Measurements from ENCODE around the gene PDCD6IP. TPM values are rescaled to one million over a fixed set of nuclear protein-coding genes. Genes with fewer than 3 reads are reported as not detected.

PDCD6IP gene
- total RNA-seq, 2 experiments from 2014 or later, result 163 to 168 TPM

DNA sequence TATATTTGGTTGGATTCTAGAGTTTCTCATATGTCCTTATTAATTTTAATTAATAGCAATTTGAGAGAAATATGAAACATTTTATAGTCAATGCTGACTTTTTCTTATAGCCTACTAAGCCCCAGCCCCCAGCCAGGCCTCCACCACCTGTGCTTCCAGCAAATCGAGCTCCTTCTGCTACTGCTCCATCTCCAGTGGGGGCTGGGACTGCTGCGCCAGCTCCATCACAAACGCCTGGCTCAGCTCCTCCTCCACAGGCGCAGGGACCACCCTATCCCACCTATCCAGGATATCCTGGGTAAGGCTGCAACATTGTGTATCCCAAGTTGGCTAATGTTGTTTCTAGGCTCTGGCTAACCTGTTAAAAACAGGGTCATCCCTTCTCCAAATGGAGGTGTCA lies 66.7 kb downstream of the PDCD6IP start:
- peaks cover 8% of the 10 kb centered on the region for H3K4me1 Mint-ChIP-seq (ENCODE audit: low read depth)
- intact Hi-C loops (cut with micrococcal nuclease), result no loop called here
- CTCF ChIA-PET, result no interaction called here
- POLR2A ChIA-PET, result no interaction called here
- H3K9me3 Mint-ChIP-seq, result no peaks in the 10 kb centered on the region
- H3K27me3 Mint-ChIP-seq, result no peaks in the 10 kb centered on the region
- no peak overlapping the region for H3K4me3 Mint-ChIP-seq
- no peak overlapping the region for H3K27ac Mint-ChIP-seq
- H3K36me3 Mint-ChIP-seq, result peaks cover 17% of the 10 kb centered on the region
- DNase-seq, result no peak

- H3K4me1 Mint-ChIP-seq (ENCODE audit: low read depth), result peaks cover 8% of the 10 kb centered on the region
- ChIA-PET POLR2A (no interaction called here), CTCF (interaction anchor here (1.2 kb wide), 1 partner anchor 15 kb away, joined by 4 read pairs; no protein-coding TSS in a partner anchor)
- peak; percentile 28 for DNase-seq
- H3K36me3 Mint-ChIP-seq, result peaks cover 14% of the 10 kb centered on the region
- no peaks in the 10 kb centered on the region for H3K27me3 Mint-ChIP-seq
- no peak overlapping the region for H3K27ac Mint-ChIP-seq
- H3K9me3 Mint-ChIP-seq, result no peaks in the 10 kb centered on the region
- intact Hi-C loops (cut with micrococcal nuclease), result no loop called here
- no peak overlapping the region for H3K4me3 Mint-ChIP-seq
These were observed 69.9 kb downstream of the PDCD6IP start for GRCh38 chr3:33868309-33868708.

GRCh38 chr3:33869977-33870376 lies 71.5 kb downstream of the PDCD6IP start:
- ChIA-PET CTCF (no interaction called here), POLR2A (no interaction called here)
- Mint-ChIP-seq H3K36me3 (peaks cover 9% of the 10 kb centered on the region), H3K27me3 (no peaks in the 10 kb centered on the region), H3K4me3 (no peak overlapping the region), H3K9me3 (no peaks in the 10 kb centered on the region), H3K4me1 (ENCODE audit: low read depth) (peaks cover 8% of the 10 kb centered on the region), H3K27ac (no peak overlapping the region)
- intact Hi-C loops (cut with micrococcal nuclease), result no loop called here
- DNase-seq, result no peak

GRCh38 chr3:33874815-33875214 lies 76.4 kb downstream of the PDCD6IP start:
- POLR2A ChIA-PET, result no interaction called here
- Mint-ChIP-seq H3K4me3 (no peak overlapping the region), H3K27me3 (no peaks in the 10 kb centered on the region), H3K4me1 (ENCODE audit: low read depth) (no peaks in the 10 kb centered on the region), H3K9me3 (no peaks in the 10 kb centered on the region), H3K36me3 (peaks cover 6% of the 10 kb centered on the region), H3K27ac (no peak overlapping the region)
- CTCF ChIA-PET, result interaction anchor here (2.8 kb wide), 1 partner anchor 9 kb away, joined by 14 read pairs; no protein-coding TSS in a partner anchor
- intact Hi-C loops (cut with micrococcal nuclease), result no loop called here
- DNase-seq, result no peak

DNA sequence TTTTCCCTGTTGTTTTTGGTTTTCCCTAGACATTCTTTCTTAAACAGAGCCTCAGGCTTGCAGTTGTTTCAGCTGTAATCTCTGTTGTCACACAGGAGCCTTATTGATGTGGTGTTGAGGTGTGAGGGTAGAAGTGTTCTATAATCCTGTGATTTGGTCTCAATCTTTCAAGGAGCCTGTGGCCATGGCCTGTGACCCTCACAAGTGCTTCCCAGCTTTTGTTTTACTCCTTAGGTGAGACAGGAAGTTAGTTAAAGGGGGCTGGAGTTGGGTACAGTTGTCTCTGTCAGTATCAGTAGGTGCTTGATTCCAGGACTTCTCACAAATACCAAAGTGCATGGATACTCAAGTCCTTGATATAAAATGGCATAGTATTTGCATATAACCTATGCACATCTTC lies 77.2 kb downstream of the PDCD6IP start:
- CTCF ChIA-PET, result interaction anchor here (2.8 kb wide), 1 partner anchor 8 kb away, joined by 14 read pairs; no protein-coding TSS in a partner anchor
- Mint-ChIP-seq H3K4me1 (ENCODE audit: low read depth) (no peaks in the 10 kb centered on the region), H3K36me3 (peaks cover 4% of the 10 kb centered on the region), H3K27ac (no peak overlapping the region), H3K9me3 (no peaks in the 10 kb centered on the region), H3K4me3 (no peak overlapping the region), H3K27me3 (no peaks in the 10 kb centered on the region)
- intact Hi-C loops (cut with micrococcal nuclease), result no loop called here
- no peak for DNase-seq
- POLR2A ChIA-PET, result no interaction called here

DNA sequence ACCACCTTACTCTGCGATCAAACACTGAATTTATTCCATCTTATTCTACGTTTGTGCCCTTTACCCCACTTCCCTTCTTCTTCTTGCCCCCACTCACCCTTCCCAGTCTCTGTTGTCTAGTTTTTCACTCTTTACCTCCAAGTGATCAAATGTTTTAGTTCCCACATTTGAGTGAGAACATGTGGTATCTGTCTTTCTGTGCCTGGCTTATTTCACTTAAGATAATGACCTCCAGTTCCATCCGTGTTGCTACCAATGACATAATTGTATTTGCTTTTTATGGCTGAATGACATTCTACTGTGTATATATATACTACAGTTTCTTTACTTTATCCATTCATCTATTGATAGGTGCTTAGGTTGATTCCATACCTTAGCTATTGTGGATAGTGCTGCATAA lies 78.8 kb downstream of the PDCD6IP start:
- CTCF ChIA-PET, result no interaction called here
- intact Hi-C loops (cut with micrococcal nuclease), result no loop called here
- Mint-ChIP-seq H3K27me3 (no peaks in the 10 kb centered on the region), H3K4me3 (no peak overlapping the region), H3K4me1 (ENCODE audit: low read depth) (no peaks in the 10 kb centered on the region), H3K36me3 (peaks cover 4% of the 10 kb centered on the region), H3K9me3 (no peaks in the 10 kb centered on the region), H3K27ac (no peak overlapping the region)
- no peak for DNase-seq
- POLR2A ChIA-PET, result no interaction called here

- no peaks in the 10 kb centered on the region for H3K9me3 Mint-ChIP-seq
- no peak overlapping the region for H3K27ac Mint-ChIP-seq
- H3K36me3 Mint-ChIP-seq, result no peaks in the 10 kb centered on the region
- ChIA-PET POLR2A (no interaction called here), CTCF (no interaction called here)
- no peak overlapping the region for H3K4me3 Mint-ChIP-seq
- peaks cover 4% of the 10 kb centered on the region for H3K4me1 Mint-ChIP-seq (ENCODE audit: low read depth)
- no peaks in the 10 kb centered on the region for H3K27me3 Mint-ChIP-seq
- DNase-seq, result no peak
- intact Hi-C loops (cut with micrococcal nuclease), result no loop called here
These were observed 81.1 kb downstream of the PDCD6IP start for GRCh38 chr3:33879540-33879939.

GRCh38 chr3:33881156-33882064 lies 83.0 kb downstream of the PDCD6IP start:
- Mint-ChIP-seq H3K27me3 (no peaks in the 10 kb centered on the region), H3K4me3 (no peak overlapping the region), H3K4me1 (ENCODE audit: low read depth) (peaks cover 4% of the 10 kb centered on the region), H3K9me3 (no peaks in the 10 kb centered on the region), H3K27ac (no peak overlapping the region), H3K36me3 (no peaks in the 10 kb centered on the region)
- no peak for DNase-seq
- intact Hi-C loops (cut with micrococcal nuclease), result loop anchor here (10.0 kb wide), 1 partner anchor 133 kb away; no protein-coding TSS in a partner anchor
- ChIA-PET CTCF (interaction anchor here (1.1 to 1.3 kb wide), 2 partner anchors 134 to 803 kb away, joined by 3 to 4 read pairs; no protein-coding TSS in a partner anchor), POLR2A (no interaction called here)

- H3K4me1 Mint-ChIP-seq (ENCODE audit: low read depth), result peaks cover 4% of the 10 kb centered on the region
- no peaks in the 10 kb centered on the region for H3K36me3 Mint-ChIP-seq
- CTCF ChIA-PET, result interaction anchor here (0.9 to 2.7 kb wide), 8 partner anchors 8 to 802 kb away, joined by 3 to 31 read pairs (median 7); no protein-coding TSS in a partner anchor
- no peak overlapping the region for H3K27ac Mint-ChIP-seq
- H3K4me3 Mint-ChIP-seq, result no peak overlapping the region
- no peaks in the 10 kb centered on the region for H3K27me3 Mint-ChIP-seq
- POLR2A ChIA-PET, result no interaction called here
- no peaks in the 10 kb centered on the region for H3K9me3 Mint-ChIP-seq
- intact Hi-C loops (cut with micrococcal nuclease), result loop anchor here (10.0 kb wide), 1 partner anchor 133 kb away; no protein-coding TSS in a partner anchor
- no peak for DNase-seq
These were observed 83.9 kb downstream of the PDCD6IP start for GRCh38 chr3:33882296-33882695.

GRCh38 chr3:33883538-33883950 lies 85.1 kb downstream of the PDCD6IP start:
- Mint-ChIP-seq H3K36me3 (no peaks in the 10 kb centered on the region), H3K27me3 (no peaks in the 10 kb centered on the region), H3K4me3 (no peak overlapping the region), H3K4me1 (ENCODE audit: low read depth) (peaks cover 4% of the 10 kb centered on the region), H3K9me3 (no peaks in the 10 kb centered on the region), H3K27ac (no peak overlapping the region)
- POLR2A ChIA-PET, result interaction anchor here (1.1 kb wide), 1 partner anchor 12 kb away, joined by 5 read pairs; no protein-coding TSS in a partner anchor
- DNase-seq, result no peak
- intact Hi-C loops (cut with micrococcal nuclease), result loop anchor here (1.0 to 10.0 kb wide), 2 partner anchors 131 to 801 kb away; no protein-coding TSS in a partner anchor
- CTCF ChIA-PET, result interaction anchor here (0.6 to 2.7 kb wide), 19 partner anchors 9 to 805 kb away, joined by 3 to 31 read pairs (median 4); no protein-coding TSS in a partner anchor

- intact Hi-C loops (cut with micrococcal nuclease), result loop anchor here (1.0 to 10.0 kb wide), 2 partner anchors 131 to 800 kb away; no protein-coding TSS in a partner anchor
- CTCF ChIA-PET, result interaction anchor here (0.7 to 2.7 kb wide), 17 partner anchors 8 to 805 kb away, joined by 3 to 31 read pairs (median 4); no protein-coding TSS in a partner anchor
- Mint-ChIP-seq H3K4me1 (ENCODE audit: low read depth) (peaks cover 4% of the 10 kb centered on the region), H3K9me3 (no peaks in the 10 kb centered on the region), H3K36me3 (no peaks in the 10 kb centered on the region), H3K27ac (no peak overlapping the region), H3K4me3 (no peak overlapping the region), H3K27me3 (no peaks in the 10 kb centered on the region)
- DNase-seq, result no peak
- POLR2A ChIA-PET, result interaction anchor here (1.1 kb wide), 1 partner anchor 12 kb away, joined by 5 read pairs; no protein-coding TSS in a partner anchor
These were observed 85.6 kb downstream of the PDCD6IP start for GRCh38 chr3:33883951-33884561.

- intact Hi-C loops (cut with micrococcal nuclease), result loop anchor here (10.0 kb wide), 1 partner anchor 130 kb away; no protein-coding TSS in a partner anchor
- peaks cover 4% of the 10 kb centered on the region for H3K4me1 Mint-ChIP-seq (ENCODE audit: low read depth)
- no peaks in the 10 kb centered on the region for H3K9me3 Mint-ChIP-seq
- POLR2A ChIA-PET, result no interaction called here
- no peaks in the 10 kb centered on the region for H3K27me3 Mint-ChIP-seq
- DNase-seq, result no peak
- CTCF ChIA-PET, result interaction anchor here (1.3 to 2.7 kb wide), 5 partner anchors 8 to 800 kb away, joined by 3 to 31 read pairs (median 14); no protein-coding TSS in a partner anchor
- no peak overlapping the region for H3K27ac Mint-ChIP-seq
- H3K4me3 Mint-ChIP-seq, result no peak overlapping the region
- no peaks in the 10 kb centered on the region for H3K36me3 Mint-ChIP-seq
These were observed 86.3 kb downstream of the PDCD6IP start for GRCh38 chr3:33884701-33885100.

Data from activated CD4-positive, alpha-beta memory T cell treated with anti-CD3 and anti-CD28 coated beads for 36 hours (primary cell).